ENCODE data around the gene DDAH2.

The DDAH2 gene

DNA sequence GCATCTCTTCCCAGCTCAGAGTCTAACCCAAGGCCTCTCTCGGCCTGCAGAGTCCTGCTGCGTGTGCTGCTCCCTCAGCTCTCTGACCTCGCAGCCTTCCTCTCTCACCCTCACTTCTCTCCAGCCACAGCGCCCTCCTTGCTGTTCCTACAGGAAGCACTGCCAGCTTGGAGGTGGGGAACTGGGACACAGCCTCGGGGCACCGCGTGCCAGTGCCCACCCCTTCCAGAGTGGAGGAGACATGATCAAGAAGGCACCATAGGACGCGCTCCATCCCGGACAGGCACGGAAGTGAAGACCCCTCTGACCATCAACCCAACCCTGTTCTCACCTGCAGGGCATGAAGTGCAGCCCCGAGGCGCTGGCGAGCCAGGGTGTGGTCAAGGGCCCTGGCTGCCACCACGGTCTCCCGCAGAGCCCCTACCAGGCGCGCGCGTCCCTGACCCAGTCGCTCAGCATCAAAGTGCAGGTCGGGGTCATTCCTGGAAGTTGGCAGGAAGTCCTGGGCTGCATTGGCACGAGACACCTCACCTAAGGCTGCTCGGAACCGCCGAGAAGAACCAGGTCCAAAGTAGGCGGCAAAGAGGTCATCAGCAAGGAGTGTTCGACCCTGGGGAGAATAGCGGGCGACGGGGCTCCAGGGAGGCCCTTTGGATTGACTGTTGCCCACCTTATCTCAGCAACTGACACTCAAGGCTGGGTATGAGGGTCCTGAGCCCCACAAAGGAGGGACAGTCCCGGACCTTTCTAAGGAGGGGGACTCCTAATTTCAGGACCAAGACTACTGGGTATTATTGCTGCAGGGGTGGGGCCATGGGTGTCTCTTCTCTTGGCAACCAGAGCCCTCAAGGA is 46.8 kb upstream of the DDAH2 start:
- in situ Hi-C loops (cut with HindIII; ENCODE audit: low pct_ligation_motif_present, low sequenced_read_pairs), result no loop called here
- Histone ChIP-seq H3K4me3 (ENCODE audit: low read depth, low read length) (no peak overlapping the region), H3K27ac (no peak overlapping the region), H3K36me3 (replicated peaks) (peaks cover 35% of the 10 kb centered on the region), H3K27me3 (replicated peaks) (no peaks in the 10 kb centered on the region)
- no peak for DNase-seq
- TF ChIP-seq, protein P1, sequence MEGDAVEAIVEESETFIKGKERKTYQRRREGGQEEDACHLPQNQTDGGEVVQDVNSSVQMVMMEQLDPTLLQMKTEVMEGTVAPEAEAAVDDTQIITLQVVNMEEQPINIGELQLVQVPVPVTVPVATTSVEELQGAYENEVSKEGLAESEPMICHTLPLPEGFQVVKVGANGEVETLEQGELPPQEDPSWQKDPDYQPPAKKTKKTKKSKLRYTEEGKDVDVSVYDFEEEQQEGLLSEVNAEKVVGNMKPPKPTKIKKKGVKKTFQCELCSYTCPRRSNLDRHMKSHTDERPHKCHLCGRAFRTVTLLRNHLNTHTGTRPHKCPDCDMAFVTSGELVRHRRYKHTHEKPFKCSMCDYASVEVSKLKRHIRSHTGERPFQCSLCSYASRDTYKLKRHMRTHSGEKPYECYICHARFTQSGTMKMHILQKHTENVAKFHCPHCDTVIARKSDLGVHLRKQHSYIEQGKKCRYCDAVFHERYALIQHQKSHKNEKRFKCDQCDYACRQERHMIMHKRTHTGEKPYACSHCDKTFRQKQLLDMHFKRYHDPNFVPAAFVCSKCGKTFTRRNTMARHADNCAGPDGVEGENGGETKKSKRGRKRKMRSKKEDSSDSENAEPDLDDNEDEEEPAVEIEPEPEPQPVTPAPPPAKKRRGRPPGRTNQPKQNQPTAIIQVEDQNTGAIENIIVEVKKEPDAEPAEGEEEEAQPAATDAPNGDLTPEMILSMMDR (IDR thresholded peaks at IDR 0.05; ENCODE audit: low read depth, low read length, missing control alignments), result no peak

DNA sequence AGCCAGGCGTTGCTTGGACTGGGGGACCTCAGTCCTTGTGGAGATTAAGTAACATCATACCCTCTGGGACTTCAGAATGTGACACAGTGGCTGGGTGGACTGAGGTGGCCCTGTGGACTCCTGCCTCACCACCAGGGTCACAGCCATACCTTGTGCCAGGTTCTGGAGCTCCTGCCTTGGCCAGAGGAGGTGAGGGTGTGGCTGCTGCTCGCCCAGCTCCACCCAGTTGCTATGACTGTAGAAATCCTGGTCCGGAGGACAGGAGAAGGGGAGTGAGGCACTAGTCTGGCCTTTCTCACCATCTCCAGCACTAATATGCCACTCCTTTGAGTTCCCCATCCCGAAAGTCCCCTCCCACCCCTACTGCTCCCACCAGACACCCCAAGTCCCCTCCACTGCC is 46.1 kb upstream of the DDAH2 start:
- Histone ChIP-seq H3K27ac (no peak overlapping the region), H3K4me3 (ENCODE audit: low read depth, low read length) (no peak overlapping the region), H3K36me3 (replicated peaks) (peaks cover 28% of the 10 kb centered on the region), H3K27me3 (replicated peaks) (no peaks in the 10 kb centered on the region)
- TF ChIP-seq, protein P1 (IDR thresholded peaks at IDR 0.05; ENCODE audit: low read depth, low read length, missing control alignments), result no peak
- no peak for DNase-seq
- in situ Hi-C loops (cut with HindIII; ENCODE audit: low pct_ligation_motif_present, low sequenced_read_pairs), result no loop called here

DNA sequence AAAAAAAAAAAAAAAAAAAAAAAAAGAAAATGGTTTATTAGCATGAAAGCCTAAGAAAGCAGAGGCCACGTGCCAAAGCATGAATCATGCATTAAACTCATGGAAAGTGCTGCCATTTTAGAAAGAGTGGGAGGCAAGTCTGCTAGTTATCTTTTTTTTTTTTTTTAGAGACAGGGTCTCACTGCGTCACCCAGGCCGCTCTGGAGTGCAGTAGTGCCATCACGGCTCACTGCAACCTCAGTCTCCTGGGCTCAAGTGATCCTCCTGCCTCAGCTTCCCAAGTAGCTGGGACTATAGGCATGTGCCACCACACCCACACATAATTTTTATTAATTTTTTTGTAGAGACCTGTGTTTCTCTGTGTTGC is 42.9 kb upstream of the DDAH2 start:
- DNase-seq, result no peak
- no peak overlapping the region for H3K4me3 ChIP-seq (ENCODE audit: low read depth, low read length)
- no peaks in the 10 kb centered on the region for H3K27me3 ChIP-seq (replicated peaks)
- no peak overlapping the region for H3K27ac ChIP-seq
- TF ChIP-seq, protein P1 (IDR thresholded peaks at IDR 0.05; ENCODE audit: low read depth, low read length, missing control alignments), result no peak
- H3K36me3 ChIP-seq (replicated peaks), result no peaks in the 10 kb centered on the region
- in situ Hi-C loops (cut with HindIII; ENCODE audit: low pct_ligation_motif_present, low sequenced_read_pairs), result no loop called here

DNA sequence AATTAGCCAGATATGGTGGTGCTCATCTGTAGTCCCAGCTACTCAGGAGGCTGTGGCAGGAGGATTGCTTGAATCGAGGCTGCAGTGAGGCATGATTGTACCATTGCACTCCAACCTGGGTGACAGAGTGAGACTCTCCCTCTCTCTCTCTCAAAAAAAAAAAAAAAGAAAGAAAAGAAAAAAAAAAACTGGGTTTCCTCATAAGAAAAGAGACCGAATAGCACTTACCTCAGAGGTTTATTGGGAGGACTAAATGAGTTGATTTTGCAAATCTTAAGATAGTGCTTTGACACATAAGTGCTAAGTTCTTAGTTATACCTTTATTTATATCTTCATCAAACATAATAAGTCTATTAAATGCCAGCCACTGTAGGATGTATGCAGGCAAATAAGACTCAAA is 41.8 kb upstream of the DDAH2 start:
- Histone ChIP-seq H3K27ac (no peak overlapping the region), H3K4me3 (ENCODE audit: low read depth, low read length) (no peak overlapping the region), H3K36me3 (replicated peaks) (no peaks in the 10 kb centered on the region), H3K27me3 (replicated peaks) (no peaks in the 10 kb centered on the region)
- in situ Hi-C loops (cut with HindIII; ENCODE audit: low pct_ligation_motif_present, low sequenced_read_pairs), result no loop called here
- TF ChIP-seq, protein P1 (IDR thresholded peaks at IDR 0.05; ENCODE audit: low read depth, low read length, missing control alignments), result no peak
- DNase-seq, result no peak

DNA sequence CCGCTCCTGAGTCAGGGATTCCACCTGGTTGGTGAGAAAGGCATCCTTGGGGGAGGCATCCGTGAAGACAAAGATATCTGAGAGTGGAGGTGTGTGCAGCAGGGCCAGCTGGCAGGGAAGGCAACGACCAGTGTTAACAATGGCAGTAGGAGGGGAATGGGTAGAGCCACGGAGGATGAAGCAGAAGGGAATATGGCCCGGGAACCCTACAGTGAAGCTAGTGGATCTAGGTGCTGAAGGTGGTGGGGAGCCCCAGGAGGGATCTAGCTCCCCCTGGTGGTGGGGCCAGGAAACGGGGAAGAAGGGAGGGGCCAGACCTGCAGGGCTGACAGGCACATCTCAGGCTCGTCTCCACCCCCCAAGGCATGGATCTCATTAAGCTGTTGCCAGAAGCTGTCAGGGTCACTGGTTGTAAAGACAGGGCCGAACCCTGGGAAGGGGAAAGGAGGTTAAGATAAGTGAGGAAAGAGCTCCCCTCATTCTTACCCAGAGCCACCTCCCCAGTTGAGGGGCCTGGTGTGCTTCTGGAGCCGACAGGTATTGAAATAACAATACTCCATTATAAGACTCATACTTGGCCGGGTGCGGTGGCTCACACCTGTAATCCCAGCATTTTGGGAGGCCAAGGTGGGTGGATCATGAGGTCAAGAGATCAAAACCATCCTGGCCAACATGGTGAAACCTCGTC is 40.7 kb upstream of the DDAH2 start:
- peak; percentile 55 for DNase-seq
- in situ Hi-C loops (cut with HindIII; ENCODE audit: low pct_ligation_motif_present, low sequenced_read_pairs), result no loop called here

More for the DNA sequence above, 40.7 kb upstream of the DDAH2 start:
- TF ChIP-seq, protein P1 (IDR thresholded peaks at IDR 0.05; ENCODE audit: low read depth, low read length, missing control alignments), result peak; percentile 88
- H3K36me3 ChIP-seq (replicated peaks), result no peaks in the 10 kb centered on the region
- H3K27me3 ChIP-seq (replicated peaks), result no peaks in the 10 kb centered on the region
- H3K4me3 ChIP-seq (ENCODE audit: low read depth, low read length), result no peak overlapping the region
- no peak overlapping the region for H3K27ac ChIP-seq
